ENCODE results near the gene GSTP1.
"Not testable (repeated sequence)": the region's sequence is repeated elsewhere in the genome, so short reads cannot be mapped to it uniquely, and the experiment has no call there.

The GSTP1 gene

GRCh38 chr11:67616431-67617242 lies 33.0 kb downstream of the GSTP1 start:
- DNase-seq, result no peak

DNA sequence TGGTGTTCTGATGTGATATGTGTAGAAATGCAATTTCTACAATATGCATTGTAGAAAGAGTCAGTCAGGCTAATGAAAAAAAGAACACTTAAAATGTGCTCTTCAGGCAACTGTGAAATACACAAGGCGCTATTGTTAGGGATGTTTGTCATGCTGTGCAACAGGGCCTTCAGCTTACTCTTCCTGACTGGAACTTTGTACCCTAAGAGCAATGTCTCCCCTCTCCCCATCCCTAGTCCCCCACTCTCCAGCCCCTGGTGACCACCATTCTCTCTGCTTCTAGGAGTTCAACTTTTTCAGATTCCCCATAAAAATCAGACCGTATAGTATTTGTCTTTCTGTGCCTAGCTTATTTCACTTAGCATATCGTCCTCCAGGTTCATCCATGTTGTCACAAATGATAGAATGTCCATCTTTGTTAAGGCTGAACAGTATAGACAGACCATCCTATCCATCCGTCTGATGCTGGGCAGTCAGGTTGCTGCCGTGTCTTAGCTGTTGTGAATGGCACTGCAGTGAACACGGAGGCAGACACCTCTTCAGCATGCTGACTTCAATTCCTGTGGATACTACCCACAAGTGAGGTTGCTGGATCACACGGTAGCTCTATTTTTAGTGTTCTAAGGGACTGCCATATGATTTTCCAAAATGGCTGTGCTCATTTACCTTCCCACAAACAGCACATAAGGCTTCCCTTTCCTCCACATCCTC lies 33.8 kb downstream of the GSTP1 start:
- DNase-seq, result no peak

DNA sequence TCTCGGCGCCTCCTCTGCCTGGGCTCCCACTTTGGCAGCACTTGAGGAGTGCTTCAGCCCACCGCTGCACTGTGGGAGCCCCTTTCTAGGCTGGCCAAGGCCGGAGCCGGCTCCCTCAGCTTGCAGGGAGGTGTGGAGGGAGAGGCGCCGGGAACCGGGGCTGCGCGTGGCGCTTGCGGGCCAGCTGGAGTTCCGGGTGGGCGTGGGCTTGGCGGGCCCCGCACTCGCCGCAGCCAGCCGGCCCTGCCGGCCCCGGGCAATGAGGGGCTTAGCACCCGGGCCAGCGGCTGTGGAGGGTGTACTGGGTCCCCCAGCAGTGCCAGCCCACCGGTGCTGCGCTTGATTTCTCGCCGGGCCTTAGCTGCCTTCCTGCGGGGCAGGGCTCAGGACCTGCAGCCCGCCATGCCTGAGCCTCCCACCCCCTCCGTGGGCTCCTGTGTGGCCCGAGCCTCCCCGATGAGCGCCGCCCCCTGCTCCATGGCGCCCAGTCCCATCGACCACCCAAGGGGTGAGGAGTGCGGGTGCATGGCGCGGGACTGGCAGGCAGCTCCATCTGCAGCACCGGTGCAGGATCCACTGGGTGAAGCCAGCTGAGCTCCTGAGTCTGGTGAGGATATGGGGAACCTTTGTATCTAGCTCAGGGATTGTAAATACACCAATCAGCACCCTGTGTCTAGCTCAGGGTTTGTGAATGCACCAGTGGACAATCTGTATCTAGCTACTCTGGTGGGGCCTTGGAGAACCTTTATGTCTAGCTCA lies 35.5 kb downstream of the GSTP1 start:
- not testable (repeated sequence) for DNase-seq

DNA sequence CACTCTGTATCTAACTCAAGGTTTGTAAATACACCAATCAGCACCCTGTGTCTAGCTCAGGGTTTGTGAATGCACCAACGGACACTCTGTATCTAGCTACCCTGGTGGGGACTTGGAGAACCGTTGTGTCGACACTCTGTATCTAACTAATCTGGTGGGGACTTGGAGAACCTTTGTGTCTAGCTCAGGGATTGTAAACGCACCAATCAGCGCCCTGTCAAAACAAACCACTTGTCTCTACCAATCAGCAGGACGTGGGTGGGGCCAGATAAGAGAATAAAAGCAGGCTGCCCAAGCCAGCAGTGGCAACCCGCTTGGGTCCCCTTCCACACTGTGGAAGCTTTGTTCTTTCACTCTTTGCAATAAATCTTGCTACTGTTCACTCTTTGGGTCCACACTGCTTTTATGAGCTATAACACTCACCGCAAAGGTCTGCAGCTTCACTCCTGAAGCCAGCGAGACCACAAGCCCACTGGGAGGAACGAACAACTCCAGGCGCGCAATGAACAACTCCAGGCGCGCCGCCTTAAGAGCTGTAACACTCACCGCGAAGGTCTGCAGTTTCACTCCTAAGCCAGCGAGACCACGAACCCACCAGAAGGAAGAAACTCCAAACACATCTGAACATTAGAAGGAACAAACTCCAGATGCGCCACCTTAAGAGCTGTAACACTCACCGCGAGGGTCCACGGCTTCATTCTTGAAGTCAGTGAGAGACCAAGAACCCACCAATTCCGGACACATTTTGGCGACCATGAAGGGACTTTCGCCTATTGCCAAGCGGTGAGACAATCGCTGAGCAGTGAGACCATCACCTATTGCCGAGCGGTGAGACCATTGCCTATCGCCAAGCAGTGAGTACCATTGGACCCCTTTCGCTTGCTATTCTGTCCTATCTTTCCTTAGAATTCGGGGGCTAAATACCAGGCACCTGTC lies 36.3 kb downstream of the GSTP1 start:
- not testable (repeated sequence) for DNase-seq

- not testable (repeated sequence) for DNase-seq
Measured at GRCh38 chr11:67620621-67621020, 37.0 kb downstream of the GSTP1 start.

DNA sequence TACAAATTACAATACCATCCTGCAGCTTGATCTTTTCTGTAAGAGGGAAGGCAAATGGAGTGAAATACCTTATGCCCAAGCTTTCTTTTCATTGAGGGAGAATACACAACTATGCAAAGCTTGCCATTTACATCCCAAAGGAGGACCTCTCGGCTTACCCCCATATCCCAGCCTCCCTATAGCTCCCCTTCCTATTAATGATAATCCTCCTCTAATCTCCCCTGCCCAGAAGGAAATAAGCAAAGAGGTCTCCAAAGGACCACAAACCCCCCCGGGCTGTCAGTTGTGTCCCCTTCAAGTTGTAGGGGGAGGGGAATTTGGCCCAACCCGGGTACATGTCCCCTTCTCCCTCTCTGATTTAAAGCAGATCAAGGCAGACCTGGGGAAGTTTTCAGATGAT lies 38.3 kb downstream of the GSTP1 start:
- DNase-seq, result not testable (repeated sequence)

DNA sequence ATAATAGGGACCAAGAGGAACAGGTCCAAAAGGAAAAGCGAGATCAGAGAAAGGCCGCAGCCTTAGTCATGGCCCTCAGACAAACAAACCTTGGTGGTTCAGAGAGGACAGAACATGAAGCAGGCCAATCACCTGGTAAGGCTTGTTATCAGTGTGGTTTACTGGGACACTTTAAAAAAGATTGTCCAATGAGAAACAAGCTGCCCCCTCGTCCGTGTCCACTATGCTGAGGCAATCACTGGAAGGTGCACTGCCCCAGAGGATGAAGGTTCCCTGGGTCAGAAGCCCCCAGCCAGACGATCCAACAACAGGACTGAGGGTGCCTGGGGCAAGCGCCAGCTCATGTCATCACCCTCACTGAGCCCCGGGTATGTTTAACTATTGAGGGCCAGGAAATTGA lies 39.3 kb downstream of the GSTP1 start:
- not testable (repeated sequence) for DNase-seq

GRCh38 chr11:67623795-67624194 lies 40.2 kb downstream of the GSTP1 start:
- not testable (repeated sequence) for DNase-seq

GRCh38 chr11:67626131-67626833 lies 42.7 kb downstream of the GSTP1 start:
- not testable (repeated sequence) for DNase-seq

GRCh38 chr11:67626970-67627369 lies 43.4 kb downstream of the GSTP1 start:
- DNase-seq, result no peak

DNA sequence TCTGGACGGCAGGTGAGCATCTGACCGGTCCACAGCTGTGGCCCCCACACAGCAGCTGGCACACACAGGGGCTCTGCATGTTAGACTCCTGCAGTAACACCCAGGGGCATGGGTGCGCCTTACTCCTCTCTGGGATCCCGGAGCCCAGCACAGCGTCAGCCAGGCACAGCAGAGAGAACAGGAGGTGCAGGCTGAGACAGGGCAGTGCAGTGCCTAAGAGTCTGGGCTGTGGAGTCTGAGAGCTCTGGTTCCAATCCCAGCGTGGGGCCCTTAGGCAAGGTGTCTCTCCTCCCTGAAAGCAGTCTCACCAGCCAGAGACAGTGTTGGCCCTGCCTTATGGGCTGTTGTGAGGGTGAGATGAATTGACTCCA lies 43.8 kb downstream of the GSTP1 start:
- no peak for DNase-seq

GRCh38 chr11:67627812-67628624 lies 44.4 kb downstream of the GSTP1 start:
- DNase-seq, result no peak

DNA sequence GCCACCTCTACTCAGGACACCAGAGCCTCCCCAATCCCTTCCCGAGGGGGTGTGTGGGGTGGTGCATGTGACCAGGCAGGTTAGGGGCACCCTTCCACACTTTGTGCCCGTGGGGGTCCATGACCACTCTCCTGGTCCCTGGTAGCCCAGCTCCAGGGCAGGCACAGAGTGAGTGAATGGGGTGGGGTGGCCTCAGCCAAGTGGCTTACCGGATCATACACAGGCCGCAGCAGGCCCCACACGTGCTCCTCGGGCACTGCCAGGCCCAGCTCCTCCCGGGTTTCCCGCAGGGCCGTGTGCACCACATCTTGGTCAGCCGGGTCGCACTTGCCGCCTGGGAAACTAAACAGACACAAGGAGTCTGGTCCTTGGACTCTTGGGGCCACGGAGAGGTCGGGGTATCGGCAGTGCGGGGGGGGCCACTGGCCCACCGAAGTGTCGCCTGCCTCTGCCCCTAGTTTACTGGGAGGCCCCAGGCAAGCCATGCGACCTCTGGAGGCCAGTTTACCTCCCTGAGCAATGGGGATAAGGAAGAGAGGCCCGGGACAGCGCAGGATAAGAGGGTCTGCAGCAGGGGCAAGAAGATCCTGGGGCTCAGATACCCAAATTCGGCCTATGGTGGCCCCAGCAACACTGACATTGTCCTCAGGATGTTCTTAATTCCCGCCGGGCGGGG lies 45.2 kb downstream of the GSTP1 start:
- no peak for DNase-seq

DNA sequence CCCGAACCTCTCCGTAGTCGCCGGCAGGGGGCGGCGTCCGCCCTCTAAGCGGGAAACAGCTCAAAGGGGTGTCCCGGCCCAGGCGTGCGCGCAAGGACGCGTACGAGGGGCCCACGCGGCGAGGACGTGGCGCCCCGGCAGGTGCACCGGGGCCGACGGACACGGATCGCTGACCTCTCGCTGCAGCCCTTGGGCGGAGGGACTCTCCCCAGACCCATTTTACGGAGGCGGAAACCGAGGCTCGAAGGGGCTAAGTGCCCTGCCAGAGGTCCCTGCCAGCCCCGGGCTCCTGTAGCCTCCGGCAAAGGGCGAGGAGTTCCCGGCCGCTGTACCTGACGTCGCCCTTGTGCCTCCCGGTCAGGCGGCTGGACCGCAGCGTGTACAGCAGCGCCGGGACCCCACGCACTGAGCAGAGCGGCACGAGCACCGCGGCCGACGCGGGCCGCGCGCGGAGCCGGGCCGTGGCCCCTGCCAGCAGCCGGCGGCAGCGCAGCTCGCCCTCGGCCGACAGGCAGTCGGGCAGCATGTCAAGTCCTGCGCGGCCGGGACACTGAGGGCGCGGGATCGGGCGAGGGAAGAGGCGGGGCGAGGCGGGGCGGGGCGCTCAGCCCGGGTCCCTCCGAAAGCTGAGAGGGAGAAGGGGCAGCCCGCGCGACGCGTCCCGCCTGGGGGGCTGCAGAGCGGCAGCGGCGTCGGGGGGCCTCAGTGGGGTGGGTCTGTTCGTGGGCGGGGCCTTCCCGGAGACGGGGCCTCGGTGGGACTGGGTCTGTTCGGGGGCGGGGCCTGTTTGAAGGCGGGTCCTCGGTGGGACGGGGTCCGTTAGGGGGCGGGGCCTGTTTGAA lies 46.0 kb downstream of the GSTP1 start, which contains the start of gene NUDT8:
TSS of gene NUDT8 (minus strand) at position 552 of the 842 bp plus-strand sequence. CDS start at position 526, 26 bp downstream.
- peak; percentile 94 for DNase-seq

GRCh38 chr11:67630228-67630942 lies 46.8 kb downstream of the GSTP1 start:
- DNase-seq, result no peak

GRCh38 chr11:67630943-67631331 lies 47.3 kb downstream of the GSTP1 start:
- DNase-seq, result no peak

- no peak for DNase-seq
Measured at GRCh38 chr11:67631411-67631810, 47.8 kb downstream of the GSTP1 start.

DNA sequence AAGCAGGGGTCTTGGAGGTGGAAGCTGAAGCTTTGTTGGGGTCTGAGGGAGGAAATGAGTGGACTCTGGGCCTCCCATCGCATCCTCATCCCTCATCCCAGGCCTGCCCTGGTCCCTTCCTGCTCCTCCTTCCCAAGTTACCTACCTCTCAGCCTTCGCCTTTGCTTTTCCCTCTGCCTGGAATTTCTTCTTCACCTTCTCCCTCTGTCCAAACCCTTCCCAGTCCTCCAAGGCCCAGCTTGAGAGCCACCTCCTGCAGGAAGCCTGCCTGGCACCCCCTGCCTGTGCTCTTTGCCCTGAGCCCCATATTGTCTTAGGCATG lies 48.2 kb downstream of the GSTP1 start:
- no peak for DNase-seq

Data from activated naive CD4-positive, alpha-beta T cell treated with anti-CD3 and anti-CD28 coated beads, Interleukin-2, amount 50 U/mL, for 16 hours (primary cell).